NB4 (cell line): ENCODE data around the gene STPG4.

ENCODE experiments used
- DNase-seq: peaks from one replicate; pipeline ENCODE4 v3.0.0; 2010; ENCODE audit warnings: low read depth
- H3K4me3 ChIP-seq: one replicate; pipeline ENCODE4 v1.5.1; 2011; ENCODE audit warnings: mild to moderate bottlenecking, low read depth, low read length, moderate library complexity
- CTCF ChIP-seq: IDR thresholded peaks from one replicate; pipeline ENCODE4 v1.5.1; 2012; ENCODE audit warnings: low read depth, low read length
- MAX ChIP-seq: IDR thresholded peaks from 2 replicates; pipeline ENCODE4 v1.6.1; 2011; ENCODE audit warnings: low read depth, low read length
- MYC ChIP-seq: IDR thresholded peaks from 2 replicates; pipeline ENCODE4 v1.6.1; 2011; ENCODE audit warnings: low read depth, low read length
- POLR2A ChIP-seq: IDR thresholded peaks from 2 replicates; pipeline ENCODE4 v1.6.1; 2011; ENCODE audit warnings: mild to moderate bottlenecking; ENCODE audit not compliant: insufficient read length; ENCODE audit errors: extremely low read depth

Gene STPG4

GRCh38 chr2:47043891-47044239 is 111.2 kb downstream of the STPG4 start:
- TF ChIP-seq CTCF (no peak), MYC (no peak), POLR2A (no peak), MAX (no peak)
- DNase-seq = no peak
- no peak overlapping the region for H3K4me3 ChIP-seq

- H3K4me3 ChIP-seq = no peak overlapping the region
- peak; percentile 52 for DNase-seq
- TF ChIP-seq CTCF = no peak
- TF ChIP-seq POLR2A = no peak
- no peak for TF ChIP-seq MAX
- no peak for TF ChIP-seq MYC
Observed at GRCh38 chr2:47043142-47043890, 111.8 kb downstream of the STPG4 start.

GRCh38 chr2:47041891-47042684 is 113.0 kb downstream of the STPG4 start:
- no peak for DNase-seq
- H3K4me3 ChIP-seq = no peak overlapping the region

GRCh38 chr2:47041063-47041462 is 114.0 kb downstream of the STPG4 start:
- DNase-seq = no peak
- TF ChIP-seq MAX (no peak), CTCF (no peak), POLR2A (no peak), MYC (no peak)
- H3K4me3 ChIP-seq = no peak overlapping the region

More at GRCh38 chr2:47041891-47042684, 113.0 kb downstream of the STPG4 start:
- no peak for TF ChIP-seq POLR2A

GRCh38 chr2:47040651-47041050 is 114.5 kb downstream of the STPG4 start:
- no peak overlapping the region for H3K4me3 ChIP-seq
- no peak for DNase-seq
- TF ChIP-seq MYC = no peak
- no peak for TF ChIP-seq CTCF
- no peak for TF ChIP-seq MAX
- TF ChIP-seq POLR2A = no peak

GRCh38 chr2:47039913-47040562 is 115.1 kb downstream of the STPG4 start:
- no peak overlapping the region for H3K4me3 ChIP-seq
- TF ChIP-seq MYC (no peak), MAX (no peak), CTCF (no peak), POLR2A (no peak)
- no peak for DNase-seq
